ENCODE results near the gene DLG1.
"Not testable (repeated sequence)": the region's sequence is repeated elsewhere in the genome, so short reads cannot be mapped to it uniquely, and the experiment has no call there.

Gene DLG1

GRCh38 chr3:197285557-197285956 lies 12.9 kb downstream of the DLG1 start:
- no peak for TF ChIP-seq CTCF (conservative IDR thresholded peaks at IDR 0.05)
- H3K27ac ChIP-seq = no peak overlapping the region

- H3K27ac ChIP-seq = no peak overlapping the region
- TF ChIP-seq CTCF (conservative IDR thresholded peaks at IDR 0.05) = no peak
Measured at GRCh38 chr3:197283045-197283444, 15.4 kb downstream of the DLG1 start.

- H3K27ac ChIP-seq = no peak overlapping the region
- no peak for TF ChIP-seq CTCF (conservative IDR thresholded peaks at IDR 0.05)
Measured at GRCh38 chr3:197281849-197282248, 16.6 kb downstream of the DLG1 start.

GRCh38 chr3:197280156-197280555 lies 18.3 kb downstream of the DLG1 start:
- TF ChIP-seq CTCF (conservative IDR thresholded peaks at IDR 0.05) = no peak
- no peak overlapping the region for H3K27ac ChIP-seq

- no peak for TF ChIP-seq CTCF (conservative IDR thresholded peaks at IDR 0.05)
- no peak overlapping the region for H3K27ac ChIP-seq
Measured at GRCh38 chr3:197278933-197279332, 19.5 kb downstream of the DLG1 start.

GRCh38 chr3:197276808-197277207 lies 21.6 kb downstream of the DLG1 start:
- TF ChIP-seq CTCF (conservative IDR thresholded peaks at IDR 0.05) = peak; percentile 18; the same call in 1 of the 2 replicates
- H3K27ac ChIP-seq = not testable (repeated sequence)

GRCh38 chr3:197270558-197271317 lies 27.7 kb downstream of the DLG1 start:
- no peak for TF ChIP-seq CTCF (conservative IDR thresholded peaks at IDR 0.05)
- no peak overlapping the region for H3K27ac ChIP-seq

All from VCaP (cell line).